Endothelial cell of umbilical vein (primary cell): Measurements from ENCODE around the gene MYLK. TPM values are rescaled to one million over a fixed set of nuclear protein-coding genes. Genes with fewer than 3 reads are reported as not detected.

Experiments used
- BruUV-seq: library from RNA; stranded (reverse); fragments of 400-500 nt; replicated peaks from 2 replicates; lab custom pipeline; 2021; lab: Mats Ljungman, UMichigan
- CTCF ChIA-PET: fragments of 300-600, 350-600 bp; sonication (Branson Sonifier 250); formaldehyde crosslinking; loops from one replicate; lab custom pipeline; 2021; ENCODE audit warnings: antibody characterized with exemption, inconsistent platforms; lab: Charles Lee
- POLR2A ChIA-PET: fragments of 300-600, 350-600 bp; sonication (Branson Sonifier 250); formaldehyde crosslinking; loops from one replicate; lab custom pipeline; 2021; ENCODE audit warnings: antibody characterized with exemption, inconsistent platforms; lab: Charles Lee
- DNase-seq: peaks from one replicate; pipeline ENCODE4 v3.0.0-alpha.2; 2011; ENCODE audit warnings: low read depth, low spot score
- FAIRE-seq: peaks from 2 replicates; lab custom pipeline; 2011; peaks lifted over from hg19 to GRCh38; lab: Jason Lieb, UNC
- H2AFZ ChIP-seq: 2 replicates; pipeline ENCODE4 v1.6.0; 2012; ENCODE audit warnings: low read depth, low read length, control low read depth, inconsistent platforms
- H3K27ac ChIP-seq: 2 replicates; pipeline ENCODE4 v1.5.1; 2011; ENCODE audit warnings: low read depth, mild to moderate bottlenecking, control low read depth, low read length, moderate library complexity; ENCODE audit not compliant: insufficient read depth
- H3K27me3 ChIP-seq, 2 experiments: 2 replicates each; pipeline versions ENCODE4 v1.6.0 to v1.6.1; 2011; ENCODE audit warnings: low read length in 2 of 2, mixed read lengths in 1 of 2; ENCODE audit not compliant: control insufficient read depth in 2 of 2, insufficient read depth in 2 of 2
- H3K36me3 ChIP-seq, 2 experiments: 2 replicates in 1 of 2; 3 replicates in 1 of 2; pipeline ENCODE4 v1.5.1; 2011; ENCODE audit warnings: low read length in 2 of 2, mild to moderate bottlenecking in 1 of 2, moderate library complexity in 1 of 2; ENCODE audit not compliant: control insufficient read depth in 2 of 2, insufficient read depth in 2 of 2; ENCODE audit errors: extremely low read depth in 1 of 2
- H3K4me1 ChIP-seq: 3 replicates; pipeline ENCODE4 v1.5.1; 2011; ENCODE audit warnings: mild to moderate bottlenecking, low read length; ENCODE audit not compliant: control insufficient read depth, insufficient read depth; ENCODE audit errors: extremely low read depth
- H3K4me2 ChIP-seq: 2 replicates; pipeline ENCODE4 v1.6.1; 2011; ENCODE audit warnings: low read length, control low read depth, mixed read lengths; ENCODE audit not compliant: insufficient read depth
- H3K4me3 ChIP-seq, 3 experiments: fragments of 200-600 bp in 1 of 3; sonication (generic), shearing (Covaris generic) in 1 of 3; replicated peaks in 1 of 3; 2 replicates each; pipeline ENCODE4 v1.5.1; 2011 to 2016; ENCODE audit warnings: control low read depth in 3 of 3, low read length in 3 of 3, mild to moderate bottlenecking in 2 of 3, inconsistent platforms in 1 of 3, low read depth in 1 of 3, moderate library complexity in 1 of 3; ENCODE audit not compliant: insufficient read depth in 1 of 3
- H3K79me2 ChIP-seq: 2 replicates; pipeline ENCODE4 v1.6.0; 2012; ENCODE audit warnings: low read length, inconsistent platforms; ENCODE audit not compliant: control insufficient read depth, insufficient read depth
- H3K9ac ChIP-seq: replicated peaks from 2 replicates; pipeline ENCODE3; 2011; ENCODE audit warnings: low read length, control low read depth; ENCODE audit not compliant: insufficient read depth; ENCODE audit errors: extremely low read depth
- H3K9me1 ChIP-seq: replicated peaks from 3 replicates; pipeline ENCODE4 v1.6.0; 2011; ENCODE audit warnings: mild to moderate bottlenecking, low read length; ENCODE audit not compliant: control insufficient read depth, insufficient read depth; ENCODE audit errors: extremely low read depth
- H3K9me3 ChIP-seq: replicated peaks from 2 replicates; pipeline ENCODE4 v1.5.1; 2012; ENCODE audit warnings: low read length, inconsistent platforms; ENCODE audit not compliant: control insufficient read depth, insufficient read depth
- H4K20me1 ChIP-seq: replicated peaks from 2 replicates; pipeline ENCODE3; 2011; ENCODE audit warnings: mild to moderate bottlenecking, low read length; ENCODE audit not compliant: control insufficient read depth, insufficient read depth; ENCODE audit errors: extremely low read depth
- EZH2 ChIP-seq: IDR thresholded peaks from 2 replicates; pipeline ENCODE4 v1.6.1; 2012; ENCODE audit warnings: borderline replicate concordance, low read depth, mild to moderate bottlenecking, moderate library complexity, low read length, inconsistent platforms; ENCODE audit not compliant: severe bottlenecking
- FOS ChIP-seq: IDR thresholded peaks from 2 replicates; pipeline ENCODE4 v1.6.1; 2011; ENCODE audit warnings: mild to moderate bottlenecking, low read length, moderate library complexity, borderline replicate concordance; ENCODE audit not compliant: insufficient read depth
- GATA2 ChIP-seq: IDR thresholded peaks from 2 replicates; pipeline ENCODE4 v1.7.0; 2011; ENCODE audit warnings: low read depth, mild to moderate bottlenecking, moderate library complexity, mixed read lengths, low read length; ENCODE audit not compliant: insufficient read length, insufficient read depth
- JUN ChIP-seq: IDR thresholded peaks from 2 replicates; pipeline ENCODE4 v1.6.1; 2011; ENCODE audit warnings: borderline replicate concordance, low read depth; ENCODE audit not compliant: insufficient read length, insufficient read depth
- MYC ChIP-seq: IDR thresholded peaks from one replicate; pipeline ENCODE4 v1.6.1; 2011; ENCODE audit warnings: mild to moderate bottlenecking, low read depth, low read length
- POLR2A ChIP-seq: IDR thresholded peaks from 2 replicates; pipeline ENCODE4 v1.6.1; 2012; ENCODE audit warnings: low read depth, mild to moderate bottlenecking, control low read depth, low read length
- POLR2AphosphoS5 ChIP-seq: IDR thresholded peaks from 2 replicates; pipeline ENCODE4 v1.6.1; 2012; ENCODE audit warnings: low read depth, mild to moderate bottlenecking, control low read depth, low read length, moderate library complexity; ENCODE audit not compliant: insufficient read depth
- dilution Hi-C: fragments of 300-500 bp; cut with MboI; formaldehyde crosslinking; loops from one replicate; pipeline ENCODE4 v1.15.0; 2019; ENCODE audit warnings: low sequenced_read_pairs; ENCODE audit not compliant: extremely low pct_ligation_motif_present
- intact Hi-C: fragments of 100-400 bp; cut with micrococcal nuclease; formaldehyde crosslinking; loops from one replicate; pipeline ENCODE4 v1.10.0; 2022
- polyA plus RNA-seq, 4 experiments: library from polyadenylated mRNA; depleted of rRNA in 3 of 4; stranded (reverse) in 3 of 4; unstranded in 1 of 4; fragments of >200 nt; gene quantifications; 2 replicates each; pipeline versions ENCODE4 v1.2.1 to v1.2.3, GENCODE V29; 2011 to 2012; ENCODE audit warnings: missing spikeins in 1 of 4
- total RNA-seq: library from RNA; stranded (reverse); gene quantifications from 2 replicates; pipeline ENCODE4 v1.2.3, GENCODE V29; 2021
- TF ChIP-seq, protein P1 (sequence below): IDR thresholded peaks from 2 replicates; pipeline ENCODE4 v1.6.1; 2011; ENCODE audit not compliant: insufficient read depth, insufficient read length
- TF ChIP-seq, protein P2 (sequence below), 2 donors: IDR thresholded peaks; 1 replicate in 1 of 2; 2 replicates in 1 of 2; pipeline ENCODE4 v1.5.1; 2011; ENCODE audit warnings: low read length in 2 of 2, mild to moderate bottlenecking in 2 of 2, moderate library complexity in 2 of 2, control low read depth in 1 of 2, inconsistent platforms in 1 of 2, low read depth in 1 of 2; ENCODE audit not compliant: insufficient read depth in 1 of 2; ENCODE audit errors: extremely low read depth in 1 of 2

Gene MYLK
- total and polyA plus RNA-seq, 2 donors (not counting 3 experiments of a cell fraction or from before 2014, with no cell fraction given): 10.0 to 22.2 TPM

DNA sequence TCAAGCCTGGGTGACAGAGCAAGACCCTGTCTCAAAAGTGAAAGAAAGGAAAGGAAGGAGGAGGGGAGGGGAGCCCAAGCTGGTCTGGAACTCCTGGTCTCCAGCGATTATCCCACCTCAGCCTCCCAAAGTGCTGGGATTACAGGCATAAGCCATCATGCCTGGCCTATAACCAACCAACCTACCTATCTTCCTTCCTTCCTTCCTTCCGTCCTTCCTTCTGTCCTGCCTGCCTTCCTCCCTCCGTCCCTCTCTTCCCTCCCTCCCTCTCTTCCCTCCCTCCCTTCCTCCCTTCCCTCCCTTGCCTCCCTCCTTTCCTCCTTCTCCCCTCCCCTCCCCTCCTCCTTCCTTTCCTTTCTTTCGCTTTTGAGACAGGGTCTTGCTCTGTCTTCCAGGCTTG lies 242.6 kb downstream of the MYLK start:
- ChIA-PET POLR2A (no interaction called here), CTCF (interaction anchor here (1.0 to 9.1 kb wide), 17 partner anchors 9 to 132 kb away, joined by 3 to 186 read pairs (median 13); partner anchors contain the start of gene HACD2)
- Histone ChIP-seq H4K20me1 (no peaks in the 10 kb centered on the region), H3K36me3 (no peaks in the 10 kb centered on the region), H3K4me3 (no peak overlapping the region), H3K4me1 (no peaks in the 10 kb centered on the region), H2AFZ (no peak overlapping the region), H3K9ac (no peak overlapping the region), H3K27me3 (no peaks in the 10 kb centered on the region), H3K9me3 (no peaks in the 10 kb centered on the region), H3K4me2 (no peak overlapping the region), H3K9me1 (no peaks in the 10 kb centered on the region), H3K27ac (no peak overlapping the region), H3K79me2 (no peaks in the 10 kb centered on the region)
- intact Hi-C loops (loop anchor here (10.0 kb wide), 1 partner anchor 323 kb away; the partner anchor contains the start of gene CCDC14), dilution Hi-C loops (no loop called here)
- DNase-seq: no peak
- no peak for TF ChIP-seq FOS
- TF ChIP-seq, protein P1, sequence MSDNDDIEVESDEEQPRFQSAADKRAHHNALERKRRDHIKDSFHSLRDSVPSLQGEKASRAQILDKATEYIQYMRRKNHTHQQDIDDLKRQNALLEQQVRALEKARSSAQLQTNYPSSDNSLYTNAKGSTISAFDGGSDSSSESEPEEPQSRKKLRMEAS: no peak
- TF ChIP-seq POLR2A: no peak
- TF ChIP-seq, protein P2, sequence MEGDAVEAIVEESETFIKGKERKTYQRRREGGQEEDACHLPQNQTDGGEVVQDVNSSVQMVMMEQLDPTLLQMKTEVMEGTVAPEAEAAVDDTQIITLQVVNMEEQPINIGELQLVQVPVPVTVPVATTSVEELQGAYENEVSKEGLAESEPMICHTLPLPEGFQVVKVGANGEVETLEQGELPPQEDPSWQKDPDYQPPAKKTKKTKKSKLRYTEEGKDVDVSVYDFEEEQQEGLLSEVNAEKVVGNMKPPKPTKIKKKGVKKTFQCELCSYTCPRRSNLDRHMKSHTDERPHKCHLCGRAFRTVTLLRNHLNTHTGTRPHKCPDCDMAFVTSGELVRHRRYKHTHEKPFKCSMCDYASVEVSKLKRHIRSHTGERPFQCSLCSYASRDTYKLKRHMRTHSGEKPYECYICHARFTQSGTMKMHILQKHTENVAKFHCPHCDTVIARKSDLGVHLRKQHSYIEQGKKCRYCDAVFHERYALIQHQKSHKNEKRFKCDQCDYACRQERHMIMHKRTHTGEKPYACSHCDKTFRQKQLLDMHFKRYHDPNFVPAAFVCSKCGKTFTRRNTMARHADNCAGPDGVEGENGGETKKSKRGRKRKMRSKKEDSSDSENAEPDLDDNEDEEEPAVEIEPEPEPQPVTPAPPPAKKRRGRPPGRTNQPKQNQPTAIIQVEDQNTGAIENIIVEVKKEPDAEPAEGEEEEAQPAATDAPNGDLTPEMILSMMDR (IDR thresholded peaks at IDR 0.05; ENCODE audit: extremely low read depth in 1 of 2, insufficient read depth in 1 of 2, low read depth in 1 of 2, low read length in 2 of 2): no peak
- TF ChIP-seq POLR2AphosphoS5: no peak
- no peak for TF ChIP-seq GATA2
- TF ChIP-seq EZH2: no peak
- TF ChIP-seq JUN: no peak
- TF ChIP-seq MYC: no peak
- no TSS peak for BruUV-seq
- FAIRE-seq: no peak
